GM23338 (cell line): ENCODE data around the gene ITGB3. TPM values are rescaled to one million over a fixed set of nuclear protein-coding genes. Genes with fewer than 3 reads are reported as not detected.

Source experiments
- CREB1 ChIP-seq: fragments of 250-450 bp; sonication (Bioruptor Pico); IDR thresholded peaks from 2 replicates; pipeline ENCODE4 v1.5.0; 2020; ENCODE audit warnings: low read depth, mild to moderate bottlenecking, moderate library complexity
- EZH2 ChIP-seq: fragments of 200-600 bp; sonication (generic); IDR thresholded peaks from one replicate; pipeline ENCODE4 v1.8.0; 2017; ENCODE audit warnings: antibody characterized with exemption, mild to moderate bottlenecking, low read depth; ENCODE audit not compliant: unreplicated experiment
- NANOG ChIP-seq: IDR thresholded peaks from 2 replicates; pipeline ENCODE4 v1.6.1; 2016; ENCODE audit warnings: antibody characterized with exemption, borderline replicate concordance
- POLR2AphosphoS5 ChIP-seq: IDR thresholded peaks from 2 replicates; pipeline ENCODE4 v1.6.1; 2016; ENCODE audit warnings: antibody characterized with exemption, low read depth
- polyA plus RNA-seq: library from polyadenylated mRNA; unstranded; fragments of >200 nt; fragmentation: Nextera tagmentation; extraction: Ambion mirVana; gene quantifications from 2 replicates; pipeline ENCODE4 v1.2.1, GENCODE V29; 2016
- total RNA-seq: library from RNA; depleted of rRNA; stranded (reverse); fragments of >200 nt; shearing (Covaris generic); gene quantifications from 2 replicates; pipeline ENCODE4 v1.2.3, GENCODE V29; 2014
- TF ChIP-seq, protein P1 (sequence below): fragments of 250-450 bp; sonication (Bioruptor Pico); IDR thresholded peaks from 2 replicates; pipeline ENCODE4 v1.5.0; 2020; ENCODE audit warnings: mild to moderate bottlenecking, moderate library complexity
- TF ChIP-seq, protein P2 (sequence below): IDR thresholded peaks from one replicate; pipeline ENCODE4 v1.6.1; 2018; ENCODE audit warnings: antibody characterized with exemption; ENCODE audit not compliant: unreplicated experiment
- TF ChIP-seq, protein P3 (sequence below), 2 experiments: fragments of 200-600 bp in 1 of 2; sonication (generic) in 1 of 2; conservative IDR thresholded peaks; 2 replicates each; pipeline versions ENCODE4 v1.5.1 to v1.6.1; 2016 to 2017; ENCODE audit warnings: antibody characterized with exemption in 2 of 2, low read depth in 2 of 2, mild to moderate bottlenecking in 2 of 2, moderate library complexity in 1 of 2
- TF ChIP-seq, protein P4 (sequence below): IDR thresholded peaks from 2 replicates; pipeline ENCODE4 v1.6.1; 2016; ENCODE audit warnings: antibody characterized with exemption

Gene ITGB3
- total and polyA plus RNA-seq, 2 experiments from 2014 or later: 0.52 TPM; not detected in 1

DNA sequence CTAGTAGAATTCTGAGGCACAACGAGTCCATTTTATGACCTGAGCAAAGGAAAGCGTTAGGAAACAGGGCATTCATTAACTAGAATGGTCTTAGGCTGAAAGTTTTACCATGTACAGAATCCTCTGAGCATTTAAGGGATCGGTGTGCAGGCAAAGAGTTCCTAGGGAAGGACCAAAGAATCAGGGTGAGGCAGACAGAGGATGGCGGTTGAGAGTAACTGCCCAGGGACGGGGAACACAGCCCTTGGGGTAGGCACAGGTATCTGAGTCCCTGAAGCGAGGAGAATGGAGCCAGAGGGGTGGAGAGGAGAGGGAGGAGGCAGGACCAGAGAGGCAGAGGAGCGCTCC lies 14.0 kb upstream of the ITGB3 start (continued):
- TF ChIP-seq, protein P1, sequence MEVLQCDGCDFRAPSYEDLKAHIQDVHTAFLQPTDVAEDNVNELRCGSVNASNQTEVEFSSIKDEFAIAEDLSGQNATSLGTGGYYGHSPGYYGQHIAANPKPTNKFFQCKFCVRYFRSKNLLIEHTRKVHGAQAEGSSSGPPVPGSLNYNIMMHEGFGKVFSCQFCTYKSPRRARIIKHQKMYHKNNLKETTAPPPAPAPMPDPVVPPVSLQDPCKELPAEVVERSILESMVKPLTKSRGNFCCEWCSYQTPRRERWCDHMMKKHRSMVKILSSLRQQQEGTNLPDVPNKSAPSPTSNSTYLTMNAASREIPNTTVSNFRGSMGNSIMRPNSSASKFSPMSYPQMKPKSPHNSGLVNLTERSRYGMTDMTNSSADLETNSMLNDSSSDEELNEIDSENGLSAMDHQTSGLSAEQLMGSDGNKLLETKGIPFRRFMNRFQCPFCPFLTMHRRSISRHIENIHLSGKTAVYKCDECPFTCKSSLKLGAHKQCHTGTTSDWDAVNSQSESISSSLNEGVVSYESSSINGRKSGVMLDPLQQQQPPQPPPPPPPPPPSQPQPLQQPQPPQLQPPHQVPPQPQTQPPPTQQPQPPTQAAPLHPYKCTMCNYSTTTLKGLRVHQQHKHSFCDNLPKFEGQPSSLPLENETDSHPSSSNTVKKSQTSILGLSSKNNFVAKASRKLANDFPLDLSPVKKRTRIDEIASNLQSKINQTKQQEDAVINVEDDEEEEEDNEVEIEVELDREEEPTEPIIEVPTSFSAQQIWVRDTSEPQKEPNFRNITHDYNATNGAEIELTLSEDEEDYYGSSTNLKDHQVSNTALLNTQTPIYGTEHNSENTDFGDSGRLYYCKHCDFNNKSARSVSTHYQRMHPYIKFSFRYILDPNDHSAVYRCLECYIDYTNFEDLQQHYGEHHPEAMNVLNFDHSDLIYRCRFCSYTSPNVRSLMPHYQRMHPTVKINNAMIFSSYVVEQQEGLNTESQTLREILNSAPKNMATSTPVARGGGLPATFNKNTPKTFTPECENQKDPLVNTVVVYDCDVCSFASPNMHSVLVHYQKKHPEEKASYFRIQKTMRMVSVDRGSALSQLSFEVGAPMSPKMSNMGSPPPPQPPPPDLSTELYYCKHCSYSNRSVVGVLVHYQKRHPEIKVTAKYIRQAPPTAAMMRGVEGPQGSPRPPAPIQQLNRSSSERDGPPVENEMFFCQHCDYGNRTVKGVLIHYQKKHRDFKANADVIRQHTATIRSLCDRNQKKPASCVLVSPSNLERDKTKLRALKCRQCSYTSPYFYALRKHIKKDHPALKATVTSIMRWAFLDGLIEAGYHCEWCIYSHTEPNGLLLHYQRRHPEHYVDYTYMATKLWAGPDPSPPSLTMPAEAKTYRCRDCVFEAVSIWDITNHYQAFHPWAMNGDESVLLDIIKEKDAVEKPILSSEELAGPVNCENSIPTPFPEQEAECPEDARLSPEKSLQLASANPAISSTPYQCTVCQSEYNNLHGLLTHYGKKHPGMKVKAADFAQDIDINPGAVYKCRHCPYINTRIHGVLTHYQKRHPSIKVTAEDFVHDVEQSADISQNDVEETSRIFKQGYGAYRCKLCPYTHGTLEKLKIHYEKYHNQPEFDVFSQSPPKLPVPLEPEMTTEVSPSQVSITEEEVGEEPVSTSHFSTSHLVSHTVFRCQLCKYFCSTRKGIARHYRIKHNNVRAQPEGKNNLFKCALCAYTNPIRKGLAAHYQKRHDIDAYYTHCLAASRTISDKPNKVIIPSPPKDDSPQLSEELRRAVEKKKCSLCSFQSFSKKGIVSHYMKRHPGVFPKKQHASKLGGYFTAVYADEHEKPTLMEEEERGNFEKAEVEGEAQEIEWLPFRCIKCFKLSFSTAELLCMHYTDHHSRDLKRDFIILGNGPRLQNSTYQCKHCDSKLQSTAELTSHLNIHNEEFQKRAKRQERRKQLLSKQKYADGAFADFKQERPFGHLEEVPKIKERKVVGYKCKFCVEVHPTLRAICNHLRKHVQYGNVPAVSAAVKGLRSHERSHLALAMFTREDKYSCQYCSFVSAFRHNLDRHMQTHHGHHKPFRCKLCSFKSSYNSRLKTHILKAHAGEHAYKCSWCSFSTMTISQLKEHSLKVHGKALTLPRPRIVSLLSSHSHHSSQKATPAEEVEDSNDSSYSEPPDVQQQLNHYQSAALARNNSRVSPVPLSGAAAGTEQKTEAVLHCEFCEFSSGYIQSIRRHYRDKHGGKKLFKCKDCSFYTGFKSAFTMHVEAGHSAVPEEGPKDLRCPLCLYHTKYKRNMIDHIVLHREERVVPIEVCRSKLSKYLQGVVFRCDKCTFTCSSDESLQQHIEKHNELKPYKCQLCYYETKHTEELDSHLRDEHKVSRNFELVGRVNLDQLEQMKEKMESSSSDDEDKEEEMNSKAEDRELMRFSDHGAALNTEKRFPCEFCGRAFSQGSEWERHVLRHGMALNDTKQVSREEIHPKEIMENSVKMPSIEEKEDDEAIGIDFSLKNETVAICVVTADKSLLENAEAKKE (CRISPR knock-in tag): no peak
- TF ChIP-seq, protein P2, sequence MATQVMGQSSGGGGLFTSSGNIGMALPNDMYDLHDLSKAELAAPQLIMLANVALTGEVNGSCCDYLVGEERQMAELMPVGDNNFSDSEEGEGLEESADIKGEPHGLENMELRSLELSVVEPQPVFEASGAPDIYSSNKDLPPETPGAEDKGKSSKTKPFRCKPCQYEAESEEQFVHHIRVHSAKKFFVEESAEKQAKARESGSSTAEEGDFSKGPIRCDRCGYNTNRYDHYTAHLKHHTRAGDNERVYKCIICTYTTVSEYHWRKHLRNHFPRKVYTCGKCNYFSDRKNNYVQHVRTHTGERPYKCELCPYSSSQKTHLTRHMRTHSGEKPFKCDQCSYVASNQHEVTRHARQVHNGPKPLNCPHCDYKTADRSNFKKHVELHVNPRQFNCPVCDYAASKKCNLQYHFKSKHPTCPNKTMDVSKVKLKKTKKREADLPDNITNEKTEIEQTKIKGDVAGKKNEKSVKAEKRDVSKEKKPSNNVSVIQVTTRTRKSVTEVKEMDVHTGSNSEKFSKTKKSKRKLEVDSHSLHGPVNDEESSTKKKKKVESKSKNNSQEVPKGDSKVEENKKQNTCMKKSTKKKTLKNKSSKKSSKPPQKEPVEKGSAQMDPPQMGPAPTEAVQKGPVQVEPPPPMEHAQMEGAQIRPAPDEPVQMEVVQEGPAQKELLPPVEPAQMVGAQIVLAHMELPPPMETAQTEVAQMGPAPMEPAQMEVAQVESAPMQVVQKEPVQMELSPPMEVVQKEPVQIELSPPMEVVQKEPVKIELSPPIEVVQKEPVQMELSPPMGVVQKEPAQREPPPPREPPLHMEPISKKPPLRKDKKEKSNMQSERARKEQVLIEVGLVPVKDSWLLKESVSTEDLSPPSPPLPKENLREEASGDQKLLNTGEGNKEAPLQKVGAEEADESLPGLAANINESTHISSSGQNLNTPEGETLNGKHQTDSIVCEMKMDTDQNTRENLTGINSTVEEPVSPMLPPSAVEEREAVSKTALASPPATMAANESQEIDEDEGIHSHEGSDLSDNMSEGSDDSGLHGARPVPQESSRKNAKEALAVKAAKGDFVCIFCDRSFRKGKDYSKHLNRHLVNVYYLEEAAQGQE: no peak
- TF ChIP-seq NANOG: no peak
- TF ChIP-seq EZH2: no peak
- TF ChIP-seq, protein P3, sequence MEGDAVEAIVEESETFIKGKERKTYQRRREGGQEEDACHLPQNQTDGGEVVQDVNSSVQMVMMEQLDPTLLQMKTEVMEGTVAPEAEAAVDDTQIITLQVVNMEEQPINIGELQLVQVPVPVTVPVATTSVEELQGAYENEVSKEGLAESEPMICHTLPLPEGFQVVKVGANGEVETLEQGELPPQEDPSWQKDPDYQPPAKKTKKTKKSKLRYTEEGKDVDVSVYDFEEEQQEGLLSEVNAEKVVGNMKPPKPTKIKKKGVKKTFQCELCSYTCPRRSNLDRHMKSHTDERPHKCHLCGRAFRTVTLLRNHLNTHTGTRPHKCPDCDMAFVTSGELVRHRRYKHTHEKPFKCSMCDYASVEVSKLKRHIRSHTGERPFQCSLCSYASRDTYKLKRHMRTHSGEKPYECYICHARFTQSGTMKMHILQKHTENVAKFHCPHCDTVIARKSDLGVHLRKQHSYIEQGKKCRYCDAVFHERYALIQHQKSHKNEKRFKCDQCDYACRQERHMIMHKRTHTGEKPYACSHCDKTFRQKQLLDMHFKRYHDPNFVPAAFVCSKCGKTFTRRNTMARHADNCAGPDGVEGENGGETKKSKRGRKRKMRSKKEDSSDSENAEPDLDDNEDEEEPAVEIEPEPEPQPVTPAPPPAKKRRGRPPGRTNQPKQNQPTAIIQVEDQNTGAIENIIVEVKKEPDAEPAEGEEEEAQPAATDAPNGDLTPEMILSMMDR (conservative IDR thresholded peaks at IDR 0.05; ENCODE audit: low read depth in 2 of 2): no peak
- TF ChIP-seq POLR2AphosphoS5: no peak
- TF ChIP-seq, protein P4, sequence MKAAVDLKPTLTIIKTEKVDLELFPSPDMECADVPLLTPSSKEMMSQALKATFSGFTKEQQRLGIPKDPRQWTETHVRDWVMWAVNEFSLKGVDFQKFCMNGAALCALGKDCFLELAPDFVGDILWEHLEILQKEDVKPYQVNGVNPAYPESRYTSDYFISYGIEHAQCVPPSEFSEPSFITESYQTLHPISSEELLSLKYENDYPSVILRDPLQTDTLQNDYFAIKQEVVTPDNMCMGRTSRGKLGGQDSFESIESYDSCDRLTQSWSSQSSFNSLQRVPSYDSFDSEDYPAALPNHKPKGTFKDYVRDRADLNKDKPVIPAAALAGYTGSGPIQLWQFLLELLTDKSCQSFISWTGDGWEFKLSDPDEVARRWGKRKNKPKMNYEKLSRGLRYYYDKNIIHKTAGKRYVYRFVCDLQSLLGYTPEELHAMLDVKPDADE: no peak
- no peak for TF ChIP-seq CREB1 (CRISPR knock-in tag)
